ENCODE measurements around the gene OPA3.
A peak's percentile ranks its signal among the peaks of the same experiment; 100 is the strongest.

The OPA3 gene

GRCh38 chr19:45571457-45572220, 13.0 kb downstream of the OPA3 start:
- no peak overlapping the region for H3K4me3 ChIP-seq (ENCODE audit: low read depth, low read length)
- no peak for DNase-seq (ENCODE audit: low read depth)

GRCh38 chr19:45569619-45570421, 14.8 kb downstream of the OPA3 start:
- no peak for DNase-seq (ENCODE audit: low read depth)
- no peak overlapping the region for H3K4me3 ChIP-seq (ENCODE audit: low read depth, low read length)

- no peak overlapping the region for H3K4me3 ChIP-seq (ENCODE audit: low read depth, low read length)
- peak; percentile 89 for DNase-seq (ENCODE audit: low read depth)
These were observed 15.9 kb downstream of the OPA3 start for GRCh38 chr19:45568732-45569131.

GRCh38 chr19:45567609-45568008, 17.0 kb downstream of the OPA3 start:
- H3K4me3 ChIP-seq (ENCODE audit: low read depth, low read length), result no peak overlapping the region

GRCh38 chr19:45564131-45564780, 20.3 kb downstream of the OPA3 start:
- no peak overlapping the region for H3K4me3 ChIP-seq (ENCODE audit: low read depth, low read length)
- DNase-seq (ENCODE audit: low read depth), result no peak

More at GRCh38 chr19:45567609-45568008, 17.0 kb downstream of the OPA3 start:
- no peak for DNase-seq (ENCODE audit: low read depth)

- no peak for DNase-seq (ENCODE audit: low read depth)
- H3K4me3 ChIP-seq (ENCODE audit: low read depth, low read length), result no peak overlapping the region
These were observed 23.9 kb downstream of the OPA3 start for GRCh38 chr19:45560686-45561085.

- no peak overlapping the region for H3K4me3 ChIP-seq (ENCODE audit: low read depth, low read length)
- no peak for DNase-seq (ENCODE audit: low read depth)
These were observed 24.6 kb downstream of the OPA3 start for GRCh38 chr19:45560038-45560437.

GRCh38 chr19:45558399-45558878, 26.2 kb downstream of the OPA3 start:
- H3K4me3 ChIP-seq (ENCODE audit: low read depth, low read length), result no peak overlapping the region
- DNase-seq (ENCODE audit: low read depth), result no peak

GRCh38 chr19:45556835-45557234, 27.8 kb downstream of the OPA3 start:
- no peak for DNase-seq (ENCODE audit: low read depth)
- no peak overlapping the region for H3K4me3 ChIP-seq (ENCODE audit: low read depth, low read length)

- H3K4me3 ChIP-seq (ENCODE audit: low read depth, low read length), result no peak overlapping the region
- no peak for DNase-seq (ENCODE audit: low read depth)
These were observed 30.1 kb downstream of the OPA3 start for GRCh38 chr19:45554481-45554880.

GRCh38 chr19:45553464-45553863, 31.1 kb downstream of the OPA3 start:
- no peak overlapping the region for H3K4me3 ChIP-seq (ENCODE audit: low read depth, low read length)
- no peak for DNase-seq (ENCODE audit: low read depth)

- DNase-seq (ENCODE audit: low read depth), result no peak
- H3K4me3 ChIP-seq (ENCODE audit: low read depth, low read length), result no peak overlapping the region
These were observed 36.5 kb downstream of the OPA3 start for GRCh38 chr19:45547965-45548609.

- DNase-seq (ENCODE audit: low read depth), result no peak
- H3K4me3 ChIP-seq (ENCODE audit: low read depth, low read length), result no peak overlapping the region
These were observed 37.3 kb downstream of the OPA3 start for GRCh38 chr19:45547211-45547770.

GRCh38 chr19:45542234-45542668, 42.4 kb downstream of the OPA3 start:
- H3K4me3 ChIP-seq (ENCODE audit: low read depth, low read length), result no peak overlapping the region
- no peak for DNase-seq (ENCODE audit: low read depth)

- DNase-seq (ENCODE audit: low read depth), result no peak
- H3K4me3 ChIP-seq (ENCODE audit: low read depth, low read length), result no peak overlapping the region
These were observed 45.1 kb downstream of the OPA3 start for GRCh38 chr19:45539459-45539858.

- no peak for DNase-seq (ENCODE audit: low read depth)
- H3K4me3 ChIP-seq (ENCODE audit: low read depth, low read length), result no peak overlapping the region
These were observed 53.3 kb downstream of the OPA3 start for GRCh38 chr19:45531349-45531748.

GRCh38 chr19:45529420-45529785, 55.2 kb downstream of the OPA3 start:
- no peak overlapping the region for H3K4me3 ChIP-seq (ENCODE audit: low read depth, low read length)

GRCh38 chr19:45528744-45529419, 55.7 kb downstream of the OPA3 start:
- no peak overlapping the region for H3K4me3 ChIP-seq (ENCODE audit: low read depth, low read length)
- DNase-seq (ENCODE audit: low read depth), result no peak

More at GRCh38 chr19:45529420-45529785, 55.2 kb downstream of the OPA3 start:
- no peak for DNase-seq (ENCODE audit: low read depth)
